GM06990 (cell line): ENCODE data around the gene USP9X.

Source experiments
- DNase-seq: peaks from one replicate; pipeline ENCODE4 v3.0.0-alpha.2; 2011; ENCODE audit not compliant: insufficient read length; ENCODE audit errors: extremely low read depth
- H3K27me3 ChIP-seq: replicated peaks from 2 replicates; pipeline ENCODE4 v1.6.0; 2011; ENCODE audit warnings: low read length; ENCODE audit not compliant: control insufficient read depth, insufficient read depth
- H3K36me3 ChIP-seq: 2 replicates; pipeline ENCODE4 v1.5.1; 2011; ENCODE audit warnings: low read length; ENCODE audit not compliant: control insufficient read depth, insufficient read depth
- H3K4me3 ChIP-seq: replicated peaks from 2 replicates; pipeline ENCODE4 v1.5.1; 2011; ENCODE audit warnings: low read depth, mild to moderate bottlenecking, control low read depth, low read length
- TF ChIP-seq, protein P1 (sequence below): IDR thresholded peaks from 2 replicates; pipeline ENCODE4 v1.5.1; 2011; ENCODE audit warnings: low read length, control low read depth, mild to moderate bottlenecking, inconsistent platforms; ENCODE audit not compliant: insufficient read depth, poor library complexity, severe bottlenecking

The USP9X gene

DNA sequence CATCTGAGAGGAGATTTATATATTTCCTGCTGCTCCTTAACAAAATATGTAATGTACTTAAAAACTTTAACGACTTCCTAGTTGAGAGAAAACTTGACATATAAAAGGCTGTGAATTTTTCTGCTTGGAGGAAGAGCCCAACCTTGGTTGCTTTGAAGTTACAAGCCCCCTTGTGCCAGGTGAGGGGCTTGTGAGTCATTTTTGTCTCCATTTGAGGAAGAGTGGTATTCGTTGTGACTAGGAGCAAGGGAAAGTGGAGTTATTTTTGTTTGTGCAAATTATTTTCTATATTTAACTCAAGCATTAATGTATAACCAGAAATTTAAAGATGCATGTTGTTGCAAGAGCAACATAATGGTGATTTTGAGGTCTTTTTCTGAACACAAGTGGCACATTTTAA lies 149.7 kb downstream of the USP9X start:
- Histone ChIP-seq H3K27me3 (no peaks in the 10 kb centered on the region), H3K4me3 (no peak overlapping the region), H3K36me3 (no peaks in the 10 kb centered on the region; the same call in 1 of the 2 replicates)
- DNase-seq = no peak
- TF ChIP-seq, protein P1, sequence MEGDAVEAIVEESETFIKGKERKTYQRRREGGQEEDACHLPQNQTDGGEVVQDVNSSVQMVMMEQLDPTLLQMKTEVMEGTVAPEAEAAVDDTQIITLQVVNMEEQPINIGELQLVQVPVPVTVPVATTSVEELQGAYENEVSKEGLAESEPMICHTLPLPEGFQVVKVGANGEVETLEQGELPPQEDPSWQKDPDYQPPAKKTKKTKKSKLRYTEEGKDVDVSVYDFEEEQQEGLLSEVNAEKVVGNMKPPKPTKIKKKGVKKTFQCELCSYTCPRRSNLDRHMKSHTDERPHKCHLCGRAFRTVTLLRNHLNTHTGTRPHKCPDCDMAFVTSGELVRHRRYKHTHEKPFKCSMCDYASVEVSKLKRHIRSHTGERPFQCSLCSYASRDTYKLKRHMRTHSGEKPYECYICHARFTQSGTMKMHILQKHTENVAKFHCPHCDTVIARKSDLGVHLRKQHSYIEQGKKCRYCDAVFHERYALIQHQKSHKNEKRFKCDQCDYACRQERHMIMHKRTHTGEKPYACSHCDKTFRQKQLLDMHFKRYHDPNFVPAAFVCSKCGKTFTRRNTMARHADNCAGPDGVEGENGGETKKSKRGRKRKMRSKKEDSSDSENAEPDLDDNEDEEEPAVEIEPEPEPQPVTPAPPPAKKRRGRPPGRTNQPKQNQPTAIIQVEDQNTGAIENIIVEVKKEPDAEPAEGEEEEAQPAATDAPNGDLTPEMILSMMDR = no peak

DNA sequence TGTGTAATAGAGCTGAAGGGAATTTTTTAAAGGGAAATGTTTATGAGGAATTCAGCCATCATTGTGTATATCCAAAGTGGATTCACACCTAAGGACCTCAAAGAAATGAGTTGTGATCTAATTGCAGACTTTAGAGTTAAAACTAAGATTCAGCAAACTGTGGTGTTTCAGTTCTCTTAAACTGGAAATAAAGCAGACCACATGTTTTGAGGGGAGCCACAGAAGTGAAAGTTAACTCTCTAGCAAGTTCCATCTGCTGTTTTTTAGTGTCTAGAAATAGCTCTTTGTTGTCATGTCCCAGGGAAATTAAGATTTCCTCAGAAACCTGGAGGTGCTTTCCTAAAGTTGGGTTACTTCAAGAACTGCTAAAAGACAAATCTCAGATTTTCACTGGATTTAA lies 151.4 kb downstream of the USP9X start:
- Histone ChIP-seq H3K36me3 (no peaks in the 10 kb centered on the region; the same call in 1 of the 2 replicates), H3K4me3 (no peak overlapping the region), H3K27me3 (no peaks in the 10 kb centered on the region)
- peak; percentile 55 for DNase-seq
- TF ChIP-seq, protein P1 = no peak

DNA sequence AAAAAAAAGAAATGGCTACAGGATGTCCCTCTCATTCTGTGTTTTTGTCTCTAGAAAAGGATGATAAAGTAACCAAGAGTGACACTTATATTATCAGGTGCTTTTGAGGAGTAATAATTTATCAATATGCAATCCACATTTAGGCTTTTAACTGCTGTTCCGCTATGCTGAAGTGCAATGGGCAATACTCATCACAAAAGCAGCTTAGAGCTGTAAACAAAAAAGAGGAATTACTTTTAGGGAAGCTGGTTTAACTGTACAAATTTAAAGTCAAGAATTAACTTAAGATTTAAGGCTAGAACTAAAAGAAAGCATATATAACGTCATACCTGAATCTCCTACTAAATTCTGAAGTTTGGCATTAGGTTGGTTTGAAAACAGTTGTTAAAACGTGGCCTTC lies 155.3 kb downstream of the USP9X start:
- TF ChIP-seq, protein P1 = no peak
- no peak for DNase-seq
- H3K36me3 ChIP-seq = no peaks in the 10 kb centered on the region
- no peaks in the 10 kb centered on the region for H3K27me3 ChIP-seq
- H3K4me3 ChIP-seq = no peak overlapping the region

DNA sequence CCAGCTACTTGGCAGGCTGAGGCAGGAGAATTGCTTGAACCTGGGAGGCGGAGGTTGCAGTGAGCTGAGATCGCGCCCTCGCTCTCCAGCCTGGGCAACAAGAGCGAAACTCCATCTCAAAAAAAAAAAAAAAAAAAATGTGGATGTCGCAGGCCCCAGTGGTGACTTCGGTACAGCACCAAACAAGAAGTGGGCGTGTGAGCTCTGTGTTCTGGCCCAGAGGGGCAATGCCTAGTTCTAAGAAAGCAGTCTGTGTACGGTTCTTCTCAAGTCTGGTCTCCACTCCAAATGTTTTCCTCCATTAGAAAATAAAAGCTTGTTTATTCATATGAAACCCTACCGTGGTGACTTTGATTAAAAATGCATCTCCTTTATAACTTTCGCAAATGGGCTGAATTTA lies 156.7 kb downstream of the USP9X start:
- H3K4me3 ChIP-seq = no peak overlapping the region
- no peaks in the 10 kb centered on the region for H3K27me3 ChIP-seq
- H3K36me3 ChIP-seq = no peaks in the 10 kb centered on the region
- DNase-seq = no peak
- TF ChIP-seq, protein P1 = no peak

DNA sequence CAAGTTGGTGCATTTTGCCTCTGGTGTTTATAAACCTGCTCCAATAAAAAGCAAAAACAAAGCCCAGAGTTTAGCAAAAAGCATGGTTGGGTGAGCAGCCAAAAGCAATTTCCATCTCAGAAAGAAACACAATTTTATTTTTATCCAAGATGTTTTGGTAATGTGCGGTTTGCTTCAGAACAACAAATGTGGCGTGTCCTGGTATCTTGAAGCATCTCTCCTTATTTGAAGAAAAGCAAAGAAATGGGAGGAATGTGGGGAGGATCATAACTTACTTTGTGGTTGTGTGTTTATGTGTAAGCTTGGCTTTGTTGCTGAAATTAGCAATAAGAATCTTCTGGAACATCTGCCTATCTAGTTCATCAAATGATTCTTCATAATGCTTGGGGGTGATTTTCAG lies 160.4 kb downstream of the USP9X start:
- Histone ChIP-seq H3K4me3 (no peak overlapping the region), H3K27me3 (no peaks in the 10 kb centered on the region), H3K36me3 (no peaks in the 10 kb centered on the region)
- TF ChIP-seq, protein P1 = no peak
- no peak for DNase-seq

DNA sequence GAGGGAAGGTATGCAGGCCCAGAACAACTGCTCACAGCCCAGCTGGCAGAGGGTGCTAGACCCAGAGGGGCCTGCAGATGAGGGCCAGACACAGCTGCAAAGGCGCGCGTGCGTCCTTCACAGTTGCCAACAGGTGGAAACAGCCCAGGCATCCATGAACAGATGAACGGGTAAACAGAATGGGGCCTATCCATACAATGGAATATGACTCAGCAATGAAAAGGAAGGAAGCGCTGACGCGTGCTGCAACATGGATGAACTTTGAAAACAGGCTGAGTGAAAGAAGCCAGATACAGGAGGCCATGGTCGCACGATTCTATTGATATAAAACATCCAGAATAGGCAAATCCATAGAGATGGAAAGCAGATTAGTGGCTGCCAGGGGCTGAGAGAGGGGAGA lies 165.6 kb downstream of the USP9X start:
- Histone ChIP-seq H3K27me3 (no peaks in the 10 kb centered on the region), H3K36me3 (no peaks in the 10 kb centered on the region), H3K4me3 (no peak overlapping the region)
- TF ChIP-seq, protein P1 = no peak
- no peak for DNase-seq
